Measurements from ENCODE around the gene PITHD1.
"Not testable (repeated sequence)": the region's sequence is repeated elsewhere in the genome, so short reads cannot be mapped to it uniquely, and the experiment has no call there.

Gene PITHD1

DNA sequence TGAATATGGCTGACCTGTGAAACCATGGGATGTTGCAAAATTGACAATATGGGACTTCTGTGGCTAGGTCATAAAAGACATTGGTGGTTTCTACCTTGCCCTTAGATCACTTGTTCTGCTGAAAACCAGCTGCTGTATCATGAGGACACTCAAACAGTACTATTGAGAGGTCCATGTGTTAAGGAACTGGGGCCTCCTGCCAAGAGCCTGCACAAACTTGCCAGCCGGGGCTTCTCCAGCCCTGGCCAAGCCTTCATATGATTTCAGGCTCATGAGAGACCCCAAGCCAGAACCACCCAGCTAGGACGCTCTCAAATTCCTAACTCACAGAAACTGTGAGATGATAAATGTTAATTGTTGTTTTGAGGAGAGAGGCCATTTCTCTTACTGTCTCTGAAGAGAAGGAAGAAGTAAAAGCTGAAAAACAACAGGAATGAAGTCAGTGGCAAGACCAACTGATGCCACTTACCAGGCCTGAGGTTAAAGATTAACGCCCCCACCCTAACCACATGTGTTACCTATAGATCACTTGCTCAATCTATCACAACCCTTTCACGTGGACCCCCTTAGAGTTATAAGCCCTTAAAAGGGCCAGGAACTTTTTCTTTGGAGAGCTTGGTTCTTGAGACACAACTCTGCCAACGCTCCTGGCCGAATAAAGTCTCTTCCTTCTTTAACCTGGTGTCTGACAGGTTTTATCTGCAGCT lies 3.9 kb upstream of the PITHD1 start:
- no peak for DNase-seq

GRCh38 chr1:23776217-23776616 lies 2.0 kb upstream of the PITHD1 start:
- DNase-seq: no peak

- DNase-seq: no peak
These were observed 1.7 kb downstream of the PITHD1 start for GRCh38 chr1:23779826-23780371.

- DNase-seq: not testable (repeated sequence)
These were observed 4.9 kb downstream of the PITHD1 start for GRCh38 chr1:23783141-23783540.

GRCh38 chr1:23784846-23785245 lies 6.6 kb downstream of the PITHD1 start:
- no peak for DNase-seq

GRCh38 chr1:23787701-23788100 lies 9.5 kb downstream of the PITHD1 start:
- no peak for DNase-seq

- DNase-seq: no peak
These were observed 10.5 kb downstream of the PITHD1 start for GRCh38 chr1:23788695-23789094.

GRCh38 chr1:23790696-23791515 lies 12.7 kb downstream of the PITHD1 start, which contains the start of gene LYPLA2:
Gene LYPLA2 (plus strand): TSS chr1:23791145. CDS start chr1:23792683, 1,538 bp downstream.
- peak; percentile 94 for DNase-seq

- peak; percentile 40 for DNase-seq
These were observed 13.4 kb downstream of the PITHD1 start for GRCh38 chr1:23791516-23792047.

DNA sequence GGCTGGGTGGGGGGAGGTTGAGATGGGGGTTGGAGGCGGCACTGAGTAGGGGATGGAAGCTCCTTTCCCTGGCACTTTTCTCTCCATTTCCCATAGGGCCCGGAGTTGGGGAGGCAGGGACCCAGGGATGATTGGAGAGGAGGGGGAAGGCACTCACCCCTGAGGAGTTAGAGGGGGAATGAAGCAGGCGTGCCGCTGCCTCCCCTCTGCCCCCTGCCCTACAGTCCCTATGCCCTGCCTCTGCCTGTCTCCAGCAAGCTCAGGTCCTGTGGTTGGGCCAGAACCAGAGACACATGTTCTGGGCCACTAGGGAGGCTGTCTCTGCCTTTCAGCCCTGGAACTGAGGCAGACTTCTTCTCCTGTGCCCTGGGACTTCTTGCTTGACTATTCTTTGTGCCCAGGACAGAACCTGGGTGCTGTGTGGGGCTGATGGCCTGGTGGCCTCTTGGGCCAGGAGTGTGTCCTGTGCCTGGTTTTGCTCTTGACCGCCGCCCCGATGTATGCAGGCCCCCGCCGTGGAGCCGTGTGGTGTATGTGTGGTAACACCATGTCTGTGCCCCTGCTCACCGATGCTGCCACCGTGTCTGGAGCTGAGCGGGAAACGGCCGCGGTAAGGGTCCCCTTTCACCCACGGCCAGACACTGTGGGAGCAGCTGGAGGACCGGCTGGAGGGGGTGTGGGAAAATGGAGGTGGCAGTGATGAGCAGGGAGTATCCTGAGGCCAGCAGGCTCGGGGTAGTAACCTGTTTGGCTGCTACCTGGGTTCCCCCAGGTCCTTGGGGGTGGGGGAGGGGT lies 14.1 kb downstream of the PITHD1 start:
- no peak for DNase-seq

DNA sequence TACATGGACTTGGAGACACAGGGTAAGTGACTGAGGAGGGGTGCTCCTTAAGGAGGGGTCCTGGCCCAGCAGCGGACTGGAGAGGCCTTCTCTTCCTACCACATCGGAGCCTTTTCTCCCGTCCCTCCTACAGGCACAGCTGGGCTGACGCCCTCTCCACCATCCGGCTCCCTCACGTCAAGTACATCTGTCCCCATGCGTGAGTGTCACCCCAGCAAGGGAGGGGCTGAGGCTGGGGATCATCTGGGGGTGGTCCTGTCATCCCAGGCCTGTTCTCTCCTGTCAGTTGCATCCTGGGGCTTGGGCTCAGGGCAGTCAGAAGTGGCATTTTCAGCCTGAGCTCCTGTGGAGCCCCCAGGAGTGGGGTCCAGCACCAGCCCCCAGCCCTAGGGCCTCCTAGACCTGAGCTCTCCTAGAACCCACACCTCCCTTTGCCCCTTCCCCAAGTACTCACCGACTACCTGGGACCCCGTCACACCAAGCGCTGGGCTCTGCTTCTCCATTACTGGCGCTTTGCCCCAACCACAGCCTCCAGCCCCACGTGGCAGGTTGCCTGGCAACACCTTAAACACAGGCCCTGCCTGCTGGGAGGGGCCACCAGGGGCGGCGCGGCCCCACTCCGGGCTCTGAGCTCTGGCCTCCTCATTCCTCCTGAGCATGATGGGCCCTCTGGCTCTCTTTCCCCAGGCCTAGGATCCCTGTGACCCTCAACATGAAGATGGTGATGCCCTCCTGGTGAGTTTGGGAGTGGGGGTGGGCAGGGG lies 15.0 kb downstream of the PITHD1 start:
- DNase-seq: peak; percentile 53

DNA sequence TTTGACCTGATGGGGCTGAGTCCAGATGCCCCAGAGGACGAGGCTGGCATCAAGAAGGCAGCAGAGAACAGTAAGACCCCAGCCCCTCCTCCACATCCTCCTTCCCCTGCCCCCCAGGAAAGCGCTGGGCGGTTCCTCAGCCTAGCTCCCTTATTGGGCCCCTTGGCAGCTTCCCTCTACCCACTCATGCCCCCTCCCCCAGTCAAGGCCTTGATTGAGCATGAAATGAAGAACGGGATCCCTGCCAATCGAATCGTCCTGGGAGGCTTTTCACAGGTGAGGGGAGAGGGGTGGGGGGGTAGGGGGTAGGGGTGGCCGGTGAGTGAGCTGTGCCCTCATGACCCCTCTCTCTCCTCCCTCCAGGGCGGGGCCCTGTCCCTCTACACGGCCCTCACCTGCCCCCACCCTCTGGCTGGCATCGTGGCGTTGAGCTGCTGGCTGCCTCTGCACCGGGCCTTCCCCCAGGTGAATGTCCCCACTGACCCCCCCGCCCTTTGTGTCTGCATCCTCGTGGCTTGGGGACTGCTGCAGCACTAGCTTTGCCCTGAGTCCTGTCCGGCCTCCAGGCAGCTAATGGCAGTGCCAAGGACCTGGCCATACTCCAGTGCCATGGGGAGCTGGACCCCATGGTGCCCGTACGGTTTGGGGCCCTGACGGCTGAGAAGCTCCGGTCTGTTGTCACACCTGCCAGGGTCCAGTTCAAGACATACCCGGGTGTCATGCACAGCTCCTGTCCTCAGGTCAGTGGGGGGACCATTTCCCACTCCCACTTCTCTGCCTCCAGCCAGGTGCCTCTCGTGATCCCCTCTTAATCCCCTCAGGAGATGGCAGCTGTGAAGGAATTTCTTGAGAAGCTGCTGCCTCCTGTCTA lies 15.9 kb downstream of the PITHD1 start:
- DNase-seq: no peak

DNA sequence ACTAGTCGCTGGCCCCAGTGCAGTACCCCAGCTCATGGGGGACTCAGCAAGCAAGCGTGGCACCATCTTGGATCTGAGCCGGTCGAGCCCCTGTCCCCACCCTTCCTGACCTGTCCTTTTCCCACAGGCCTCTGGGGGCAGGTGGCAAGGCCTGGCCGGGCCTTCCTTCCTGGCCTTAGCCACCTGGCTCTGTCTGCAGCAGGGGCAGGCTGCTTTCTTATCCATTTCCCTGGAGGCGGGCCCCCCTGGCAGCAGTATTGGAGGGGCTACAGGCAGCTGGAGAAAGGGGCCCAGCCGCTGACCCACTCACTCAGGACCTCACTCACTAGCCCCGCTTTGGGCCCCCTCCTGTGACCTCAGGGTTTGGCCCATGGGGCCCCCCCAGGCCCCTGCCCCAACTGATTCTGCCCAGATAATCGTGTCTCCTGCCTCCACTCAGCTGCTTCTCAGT lies 16.5 kb downstream of the PITHD1 start:
- not testable (repeated sequence) for DNase-seq

GRCh38 chr1:23795676-23796465 lies 17.7 kb downstream of the PITHD1 start:
- DNase-seq: no peak

- no peak for DNase-seq
These were observed 18.5 kb downstream of the PITHD1 start for GRCh38 chr1:23796466-23797271.

DNA sequence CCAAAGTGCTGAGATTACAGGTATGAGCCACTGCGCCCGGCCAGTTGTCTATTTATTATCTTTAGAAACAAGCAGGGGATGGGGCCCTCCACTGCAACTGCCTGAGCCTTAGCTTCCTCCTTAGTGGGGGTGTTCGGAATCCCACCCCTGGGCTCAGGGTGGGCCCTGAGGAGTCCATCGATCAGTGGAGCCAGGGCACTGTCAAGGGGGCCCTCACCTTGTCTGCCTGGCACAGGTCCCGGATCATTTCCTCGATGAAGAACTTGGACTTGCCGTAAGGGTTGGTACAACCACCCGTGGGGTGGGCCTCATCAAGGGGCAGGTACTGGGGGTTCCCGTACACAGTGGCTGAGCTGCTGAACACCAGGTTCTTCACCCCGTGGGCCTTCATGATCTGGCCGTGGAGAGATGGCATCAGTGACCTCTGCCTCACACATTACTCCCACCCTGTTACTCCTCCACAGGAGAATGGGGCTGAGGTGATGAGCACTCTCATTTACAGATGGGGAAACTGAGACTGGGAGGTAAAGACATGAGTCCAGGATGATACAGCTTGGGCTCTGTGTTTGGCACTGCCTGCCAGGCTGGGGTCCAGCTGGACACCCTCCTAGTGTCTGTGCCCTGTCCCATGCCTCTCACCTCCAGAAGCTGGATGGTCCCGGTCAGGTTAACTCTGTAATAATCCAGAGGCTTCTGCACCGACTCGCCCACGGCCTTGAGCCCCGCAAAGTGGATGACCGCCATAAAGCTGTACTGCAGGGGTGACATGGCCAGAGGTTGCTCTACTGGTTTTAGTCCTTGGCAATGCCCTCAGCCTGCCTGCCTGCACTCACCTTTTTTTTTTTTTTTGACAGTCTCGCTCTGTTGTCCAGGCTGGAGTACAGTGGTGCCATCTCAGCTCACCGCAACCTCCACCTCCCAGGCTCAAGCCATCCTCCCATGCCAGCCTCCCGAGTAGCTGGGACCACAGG lies 19.5 kb downstream of the PITHD1 start:
- DNase-seq: no peak

DNA sequence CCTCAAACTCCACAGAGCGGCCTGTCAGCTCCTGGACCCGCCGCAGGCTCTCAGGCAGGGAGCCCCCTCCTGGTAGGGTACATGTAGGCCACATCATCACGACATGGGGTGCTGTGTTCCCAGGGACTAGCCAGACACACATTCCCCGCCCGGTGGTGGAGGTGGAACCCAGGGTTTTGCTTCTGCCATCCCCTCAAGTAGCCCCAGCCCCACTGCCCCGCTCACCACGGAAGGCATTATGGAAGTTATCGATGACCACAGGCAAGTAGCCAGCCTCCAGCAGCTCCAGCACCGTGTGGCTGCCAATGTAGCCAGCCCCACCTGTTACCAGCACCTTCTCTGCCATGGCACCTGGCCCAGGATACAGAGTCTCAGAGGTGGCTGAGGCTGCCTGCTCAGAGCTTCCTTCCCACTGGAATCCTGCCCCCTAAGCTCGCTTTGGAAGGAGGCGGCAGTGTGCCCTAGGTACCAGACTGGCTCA lies 20.5 kb downstream of the PITHD1 start:
- peak; percentile 32 for DNase-seq

GRCh38 chr1:23799255-23799569 lies 21.0 kb downstream of the PITHD1 start:
- no peak for DNase-seq

Measured in activated CD4-positive, alpha-beta T cell treated with anti-CD3 and anti-CD28 coated beads for 48 hours (primary cell).